Smooth muscle cell (in vitro differentiated cells): ENCODE measurements around the gene NCOA4. TPM values are rescaled to one million over a fixed set of nuclear protein-coding genes. Genes with fewer than 3 reads are reported as not detected.

Experiments
- DNase-seq: peaks from one replicate; lab custom pipeline; 2025; ENCODE audit not compliant: unreplicated experiment; lab: John Stamatoyannopoulos, UW
- H2AFZ ChIP-seq: fragments of 200-600 bp; sonication (generic); 2 replicates; pipeline ENCODE4 v1.6.0; 2016; ENCODE audit warnings: antibody characterized with exemption, low read depth, mild to moderate bottlenecking
- H3F3A ChIP-seq: fragments of 200-600 bp; sonication (generic); 2 replicates; pipeline ENCODE4 v1.6.0; 2017; ENCODE audit warnings: antibody characterized with exemption, low read depth
- H3K27ac ChIP-seq: fragments of 200-600 bp; sonication (generic); 2 replicates; pipeline ENCODE4 v1.5.1; 2016; ENCODE audit warnings: low read depth, mild to moderate bottlenecking
- H3K27me3 ChIP-seq: fragments of 200-600 bp; sonication (generic); 2 replicates; pipeline ENCODE4 v1.6.1; 2016; ENCODE audit warnings: low read depth, mild to moderate bottlenecking
- H3K36me3 ChIP-seq: fragments of 200-600 bp; sonication (generic); 2 replicates; pipeline ENCODE4 v1.5.1; 2016; ENCODE audit warnings: low read depth
- H3K4me1 ChIP-seq: fragments of 200-600 bp; sonication (generic); 2 replicates; pipeline ENCODE4 v1.5.1; 2016; ENCODE audit warnings: low read depth
- H3K4me2 ChIP-seq: fragments of 200-600 bp; sonication (generic); 2 replicates; pipeline ENCODE4 v1.6.0; 2016; ENCODE audit warnings: mild to moderate bottlenecking
- H3K4me3 ChIP-seq: fragments of 200-600 bp; sonication (generic); 2 replicates; pipeline ENCODE4 v1.5.1; 2016; ENCODE audit warnings: mild to moderate bottlenecking
- H3K79me2 ChIP-seq: fragments of 200-600 bp; sonication (generic); 2 replicates; pipeline ENCODE4 v1.6.0; 2016; ENCODE audit warnings: low read depth, mild to moderate bottlenecking
- H3K9ac ChIP-seq: fragments of 200-600 bp; sonication (generic); 2 replicates; pipeline ENCODE4 v1.6.0; 2016; ENCODE audit warnings: low read depth
- H3K9me3 ChIP-seq: fragments of 200-600 bp; sonication (generic); replicated peaks from 2 replicates; pipeline ENCODE4 v1.5.1; 2016; ENCODE audit warnings: low read depth
- H4K20me1 ChIP-seq: fragments of 200-600 bp; sonication (generic); 2 replicates; pipeline ENCODE4 v1.6.0; 2016; ENCODE audit warnings: low read depth
- WGBS: methylation state at CpG from one replicate; pipeline ENCODE4 v1.1.7; 2016; ENCODE audit warnings: low lambda C conversion rate; 5-methylcytosine and 5-hydroxymethylcytosine counted together
- polyA plus RNA-seq: library from polyadenylated mRNA; unstranded; fragments of >200 nt; fragmentation: Nextera tagmentation; extraction: Ambion mirVana; gene quantifications from 2 replicates; pipeline ENCODE4 v1.2.1, GENCODE V29; 2016
- total RNA-seq: library from RNA; depleted of rRNA; stranded (reverse); fragments of >200 nt; gene quantifications from 2 replicates; pipeline ENCODE4 v1.2.3, GENCODE V29; 2014
- TF ChIP-seq, protein P1 (sequence below): fragments of 200-600 bp; sonication (generic); IDR thresholded peaks from 2 replicates; pipeline ENCODE4 v1.5.1; 2017; ENCODE audit warnings: borderline replicate concordance, mild to moderate bottlenecking, antibody characterized with exemption; ENCODE audit not compliant: insufficient read depth, poor library complexity, severe bottlenecking

Gene NCOA4
- total and polyA plus RNA-seq, 2 experiments from 2014 or later = 61.3 to 147 TPM

DNA sequence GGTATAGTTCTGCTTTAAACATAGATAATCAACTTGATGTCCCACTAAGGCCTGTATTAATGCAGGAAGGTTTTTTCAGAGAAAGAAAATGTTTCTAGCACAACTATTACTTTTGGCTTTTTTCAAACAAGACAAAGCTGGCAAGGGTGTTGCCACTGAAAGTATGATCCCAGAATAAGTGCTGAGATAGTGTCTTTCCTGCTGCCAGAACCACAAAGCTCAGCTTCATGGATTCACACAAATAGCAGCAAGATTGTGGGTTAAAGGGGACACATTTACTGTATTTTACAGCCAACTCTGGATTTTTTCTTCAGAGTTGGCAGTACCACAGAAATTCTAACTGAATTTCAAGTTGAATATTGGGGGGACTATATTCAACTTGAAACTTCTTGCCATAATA, 4.3 kb downstream of the NCOA4 start:
- peak overlapping the region; percentile 99 for H3K27ac ChIP-seq
- no peak overlapping the region for H2AFZ ChIP-seq
- TF ChIP-seq, protein P1, sequence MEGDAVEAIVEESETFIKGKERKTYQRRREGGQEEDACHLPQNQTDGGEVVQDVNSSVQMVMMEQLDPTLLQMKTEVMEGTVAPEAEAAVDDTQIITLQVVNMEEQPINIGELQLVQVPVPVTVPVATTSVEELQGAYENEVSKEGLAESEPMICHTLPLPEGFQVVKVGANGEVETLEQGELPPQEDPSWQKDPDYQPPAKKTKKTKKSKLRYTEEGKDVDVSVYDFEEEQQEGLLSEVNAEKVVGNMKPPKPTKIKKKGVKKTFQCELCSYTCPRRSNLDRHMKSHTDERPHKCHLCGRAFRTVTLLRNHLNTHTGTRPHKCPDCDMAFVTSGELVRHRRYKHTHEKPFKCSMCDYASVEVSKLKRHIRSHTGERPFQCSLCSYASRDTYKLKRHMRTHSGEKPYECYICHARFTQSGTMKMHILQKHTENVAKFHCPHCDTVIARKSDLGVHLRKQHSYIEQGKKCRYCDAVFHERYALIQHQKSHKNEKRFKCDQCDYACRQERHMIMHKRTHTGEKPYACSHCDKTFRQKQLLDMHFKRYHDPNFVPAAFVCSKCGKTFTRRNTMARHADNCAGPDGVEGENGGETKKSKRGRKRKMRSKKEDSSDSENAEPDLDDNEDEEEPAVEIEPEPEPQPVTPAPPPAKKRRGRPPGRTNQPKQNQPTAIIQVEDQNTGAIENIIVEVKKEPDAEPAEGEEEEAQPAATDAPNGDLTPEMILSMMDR = no peak
- H3K27me3 ChIP-seq = no peaks in the 10 kb centered on the region
- no peaks in the 10 kb centered on the region for H3K9me3 ChIP-seq
- peak overlapping the region; percentile 21 for H3K4me2 ChIP-seq
- H3K36me3 ChIP-seq = no peaks in the 10 kb centered on the region
- H3K79me2 ChIP-seq = peaks cover 79% of the 10 kb centered on the region
- H3K9ac ChIP-seq = peak overlapping the region; percentile 27
- peaks cover 23% of the 10 kb centered on the region for H3K4me1 ChIP-seq
- DNase-seq = no peak
- peaks cover 23% of the 10 kb centered on the region for H3F3A ChIP-seq
- H3K4me3 ChIP-seq = no peak overlapping the region
- peaks cover 81% of the 10 kb centered on the region for H4K20me1 ChIP-seq

DNA sequence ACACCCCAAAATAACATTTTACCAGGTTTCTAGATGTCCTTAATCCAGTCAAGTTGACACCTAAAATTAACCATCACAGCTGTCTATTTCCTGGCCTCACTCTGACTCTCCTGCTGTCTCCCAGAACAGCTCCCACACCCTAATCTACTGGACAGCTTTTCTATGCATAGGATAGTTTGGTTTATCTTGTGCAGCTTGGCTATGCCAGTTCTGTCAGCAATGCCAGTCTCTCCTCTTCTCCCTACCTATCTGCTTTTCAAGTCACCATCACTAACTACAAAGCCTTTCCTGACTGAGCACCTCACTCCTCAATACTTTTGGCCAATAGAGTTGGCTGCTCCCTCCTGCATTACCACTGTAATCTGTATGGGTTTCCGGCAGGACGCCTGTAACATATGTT, 5.0 kb downstream of the NCOA4 start:
- H4K20me1 ChIP-seq = peaks cover 88% of the 10 kb centered on the region
- peaks cover 23% of the 10 kb centered on the region for H3F3A ChIP-seq
- no peaks in the 10 kb centered on the region for H3K9me3 ChIP-seq
- H2AFZ ChIP-seq = no peak overlapping the region
- WGBS = 86% methylated on average over 2 of the region's 2 CpGs
- H3K36me3 ChIP-seq = no peaks in the 10 kb centered on the region
- peak overlapping the region; percentile 8 for H3K4me2 ChIP-seq
- DNase-seq = no peak
- peak overlapping the region; percentile 99 for H3K27ac ChIP-seq
- no peak overlapping the region for H3K9ac ChIP-seq
- H3K4me3 ChIP-seq = no peak overlapping the region
- H3K4me1 ChIP-seq = peaks cover 21% of the 10 kb centered on the region
- H3K27me3 ChIP-seq = no peaks in the 10 kb centered on the region
- H3K79me2 ChIP-seq = peaks cover 86% of the 10 kb centered on the region
- TF ChIP-seq, protein P1 = no peak

DNA sequence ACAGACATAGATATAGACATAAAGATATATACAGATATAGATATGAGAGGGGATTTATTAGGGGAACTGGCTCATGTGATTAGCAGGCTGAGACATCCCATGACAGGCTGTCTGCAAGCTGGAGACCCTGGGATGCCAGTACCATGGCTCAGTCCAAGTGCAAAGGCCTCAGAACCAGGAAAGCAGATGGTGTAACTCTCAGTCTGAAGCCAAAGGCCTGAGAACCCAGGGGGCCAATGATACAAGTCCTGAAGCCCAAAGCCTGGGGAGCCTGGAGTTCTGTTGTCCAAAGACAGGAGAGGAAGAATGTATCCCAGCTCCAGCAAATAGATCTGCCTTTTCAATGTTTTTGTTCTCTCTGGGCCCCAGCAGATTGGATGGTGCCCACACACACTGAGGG, 5.5 kb downstream of the NCOA4 start:
- H3K27ac ChIP-seq = peak overlapping the region; percentile 99
- peaks cover 22% of the 10 kb centered on the region for H3K4me1 ChIP-seq
- TF ChIP-seq, protein P1 = no peak
- H3K79me2 ChIP-seq = peaks cover 89% of the 10 kb centered on the region
- peaks cover 27% of the 10 kb centered on the region for H3F3A ChIP-seq
- H3K9me3 ChIP-seq = no peaks in the 10 kb centered on the region
- DNase-seq = no peak
- H3K36me3 ChIP-seq = no peaks in the 10 kb centered on the region
- H3K27me3 ChIP-seq = no peaks in the 10 kb centered on the region
- peak overlapping the region; percentile 3 for H3K4me2 ChIP-seq
- H3K9ac ChIP-seq = peak overlapping the region; percentile 91
- no peak overlapping the region for H2AFZ ChIP-seq
- peaks cover 93% of the 10 kb centered on the region for H4K20me1 ChIP-seq
- H3K4me3 ChIP-seq = no peak overlapping the region

DNA sequence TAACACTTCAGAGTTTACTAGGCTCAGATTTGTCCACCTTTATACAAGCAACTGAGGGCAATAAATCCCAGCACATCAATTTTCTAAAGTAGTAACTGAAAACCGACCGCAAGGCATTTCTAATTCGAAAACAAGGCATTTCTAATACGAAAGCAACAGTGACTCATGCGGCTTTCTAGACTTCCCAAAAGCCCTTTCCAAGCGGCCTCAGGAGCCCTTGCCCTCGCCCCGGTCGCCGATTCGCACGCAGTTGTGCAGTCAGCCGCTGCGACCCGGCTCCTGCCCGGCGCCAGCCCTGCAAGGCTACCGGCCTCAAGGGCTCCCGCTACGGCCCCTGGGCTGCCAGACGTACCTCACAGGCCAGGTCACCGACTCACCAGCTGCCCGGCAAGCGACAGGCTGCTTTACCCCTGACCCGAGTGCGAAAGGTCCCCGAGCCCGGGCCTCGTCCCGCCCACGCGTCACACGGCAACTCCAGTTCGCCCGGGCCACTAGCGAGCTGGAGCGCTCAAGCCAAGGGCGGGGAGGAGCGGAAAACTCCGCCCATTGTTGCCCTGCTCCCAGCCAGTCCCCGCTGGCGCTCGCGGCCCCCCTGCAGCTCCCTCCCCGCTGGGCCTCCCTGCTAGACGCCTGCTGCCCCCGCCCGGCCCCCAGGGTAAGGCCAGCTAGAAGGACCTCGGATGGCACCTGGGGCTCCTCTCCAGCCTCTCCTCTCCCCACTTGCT, 7.3 kb downstream of the NCOA4 start:
- Histone ChIP-seq H3K79me2 (peaks cover 89% of the 10 kb centered on the region), H3K9ac (peak overlapping the region; percentile 91), H3K27ac (peak overlapping the region; percentile 99), H3K9me3 (no peaks in the 10 kb centered on the region), H4K20me1 (peaks cover 95% of the 10 kb centered on the region), H3K36me3 (no peaks in the 10 kb centered on the region), H2AFZ (no peak overlapping the region), H3K4me1 (peaks cover 26% of the 10 kb centered on the region), H3K4me2 (peak overlapping the region; percentile 90), H3F3A (peaks cover 27% of the 10 kb centered on the region), H3K4me3 (peak overlapping the region; percentile 73), H3K27me3 (no peaks in the 10 kb centered on the region)
- DNase-seq = peak; percentile 97
- TF ChIP-seq, protein P1 = no peak
- under 1% methylated on average over 45 of the region's 49 CpGs for WGBS
